HUES48 (cell line): ENCODE data around the gene RNASEH2B.

Source experiments
- H3K27ac ChIP-seq: one replicate; pipeline ENCODE4 v1.7.0; 2013; ENCODE audit warnings: low read depth, low read length, inconsistent platforms
- H3K27me3 ChIP-seq: 2 replicates; pipeline ENCODE4 v1.6.1; 2013; ENCODE audit warnings: mild to moderate bottlenecking, low read length; ENCODE audit not compliant: control insufficient read depth, insufficient read depth
- H3K36me3 ChIP-seq: 2 replicates; pipeline ENCODE4 v1.6.1; 2013; ENCODE audit warnings: low read length; ENCODE audit not compliant: control insufficient read depth, insufficient read depth
- H3K4me1 ChIP-seq: 2 replicates; pipeline ENCODE4 v1.6.1; 2013; ENCODE audit warnings: mild to moderate bottlenecking, low read length; ENCODE audit not compliant: control insufficient read depth, insufficient read depth
- H3K4me3 ChIP-seq: 2 replicates; pipeline ENCODE4 v1.5.1; 2013; ENCODE audit warnings: mild to moderate bottlenecking, low read depth, low read length
- H3K9ac ChIP-seq: 2 replicates; pipeline ENCODE4 v1.6.1; 2013; ENCODE audit warnings: mild to moderate bottlenecking, low read depth, low read length, moderate library complexity
- H3K9me3 ChIP-seq: 2 replicates; pipeline ENCODE4 v1.6.1; 2013; ENCODE audit warnings: low read length; ENCODE audit not compliant: control insufficient read depth, insufficient read depth

The RNASEH2B gene

GRCh38 chr13:50907781-50908180 is 1.8 kb upstream of the RNASEH2B start:
- Histone ChIP-seq H3K9ac (no peak overlapping the region), H3K27ac (no peak overlapping the region), H3K4me3 (no peak overlapping the region), H3K27me3 (no peaks in the 10 kb centered on the region), H3K9me3 (no peaks in the 10 kb centered on the region), H3K4me1 (peaks cover 26% of the 10 kb centered on the region), H3K36me3 (no peaks in the 10 kb centered on the region)

- Histone ChIP-seq H3K9ac (no peak overlapping the region), H3K4me1 (peaks cover 31% of the 10 kb centered on the region), H3K36me3 (no peaks in the 10 kb centered on the region), H3K27ac (no peak overlapping the region), H3K9me3 (no peaks in the 10 kb centered on the region), H3K27me3 (no peaks in the 10 kb centered on the region), H3K4me3 (no peak overlapping the region)
These were observed 1.2 kb upstream of the RNASEH2B start for GRCh38 chr13:50908371-50908770.

GRCh38 chr13:50910485-50910805 is 854 bp downstream of the RNASEH2B start:
- H3K9me3 ChIP-seq = no peaks in the 10 kb centered on the region
- peaks cover 43% of the 10 kb centered on the region for H3K4me1 ChIP-seq

GRCh38 chr13:50911081-50911631 is 1.6 kb downstream of the RNASEH2B start:
- Histone ChIP-seq H3K9ac (no peak overlapping the region), H3K4me3 (peak overlapping the region; percentile 83), H3K36me3 (no peaks in the 10 kb centered on the region), H3K4me1 (peaks cover 48% of the 10 kb centered on the region), H3K27me3 (no peaks in the 10 kb centered on the region), H3K27ac (peak overlapping the region; percentile 9), H3K9me3 (no peaks in the 10 kb centered on the region)

More at GRCh38 chr13:50910485-50910805, 854 bp downstream of the RNASEH2B start:
- no peaks in the 10 kb centered on the region for H3K27me3 ChIP-seq
- peak overlapping the region; percentile 89 for H3K27ac ChIP-seq
- H3K9ac ChIP-seq = peak overlapping the region; percentile 92
- peak overlapping the region; percentile 83 for H3K4me3 ChIP-seq
- no peaks in the 10 kb centered on the region for H3K36me3 ChIP-seq

- no peaks in the 10 kb centered on the region for H3K9me3 ChIP-seq
- H3K36me3 ChIP-seq = no peaks in the 10 kb centered on the region
- no peaks in the 10 kb centered on the region for H3K27me3 ChIP-seq
- peaks cover 58% of the 10 kb centered on the region for H3K4me1 ChIP-seq
- no peak overlapping the region for H3K9ac ChIP-seq
- H3K4me3 ChIP-seq = peak overlapping the region; percentile 4; the same call in 1 of the 2 replicates
- no peak overlapping the region for H3K27ac ChIP-seq
These were observed 2.6 kb downstream of the RNASEH2B start for GRCh38 chr13:50911937-50912795.

- Histone ChIP-seq H3K27me3 (no peaks in the 10 kb centered on the region), H3K9ac (no peak overlapping the region), H3K9me3 (no peaks in the 10 kb centered on the region), H3K4me1 (peaks cover 59% of the 10 kb centered on the region), H3K4me3 (no peak overlapping the region), H3K36me3 (no peaks in the 10 kb centered on the region), H3K27ac (no peak overlapping the region)
These were observed 3.3 kb downstream of the RNASEH2B start for GRCh38 chr13:50912851-50913250.

GRCh38 chr13:50914176-50914700 is 4.6 kb downstream of the RNASEH2B start:
- Histone ChIP-seq H3K4me3 (no peak overlapping the region), H3K9me3 (no peaks in the 10 kb centered on the region), H3K36me3 (no peaks in the 10 kb centered on the region), H3K27me3 (no peaks in the 10 kb centered on the region), H3K9ac (no peak overlapping the region), H3K4me1 (peaks cover 54% of the 10 kb centered on the region), H3K27ac (no peak overlapping the region)

- no peak overlapping the region for H3K9ac ChIP-seq
- no peaks in the 10 kb centered on the region for H3K36me3 ChIP-seq
- H3K27me3 ChIP-seq = no peaks in the 10 kb centered on the region
- peaks cover 53% of the 10 kb centered on the region for H3K4me1 ChIP-seq
- H3K9me3 ChIP-seq = no peaks in the 10 kb centered on the region
- H3K4me3 ChIP-seq = no peak overlapping the region
- no peak overlapping the region for H3K27ac ChIP-seq
These were observed 5.3 kb downstream of the RNASEH2B start for GRCh38 chr13:50914848-50915247.

- no peak overlapping the region for H3K4me3 ChIP-seq
- H3K9me3 ChIP-seq = no peaks in the 10 kb centered on the region
- no peak overlapping the region for H3K9ac ChIP-seq
These were observed 6.0 kb downstream of the RNASEH2B start for GRCh38 chr13:50915565-50915964.

GRCh38 chr13:50916701-50917184 is 7.2 kb downstream of the RNASEH2B start:
- Histone ChIP-seq H3K4me1 (peaks cover 37% of the 10 kb centered on the region), H3K9ac (no peak overlapping the region), H3K36me3 (no peaks in the 10 kb centered on the region), H3K4me3 (no peak overlapping the region), H3K27ac (no peak overlapping the region), H3K27me3 (no peaks in the 10 kb centered on the region), H3K9me3 (peaks cover 8% of the 10 kb centered on the region)

More at GRCh38 chr13:50915565-50915964, 6.0 kb downstream of the RNASEH2B start:
- no peaks in the 10 kb centered on the region for H3K36me3 ChIP-seq
- no peaks in the 10 kb centered on the region for H3K27me3 ChIP-seq
- peaks cover 49% of the 10 kb centered on the region for H3K4me1 ChIP-seq
- H3K27ac ChIP-seq = no peak overlapping the region

GRCh38 chr13:50917572-50917971 is 8.0 kb downstream of the RNASEH2B start:
- no peak overlapping the region for H3K9ac ChIP-seq
- no peaks in the 10 kb centered on the region; the same call in 1 of the 2 replicates for H3K36me3 ChIP-seq
- H3K4me3 ChIP-seq = no peak overlapping the region
- no peaks in the 10 kb centered on the region for H3K27me3 ChIP-seq
- H3K9me3 ChIP-seq = peaks cover 16% of the 10 kb centered on the region
- no peak overlapping the region for H3K27ac ChIP-seq
- peaks cover 33% of the 10 kb centered on the region for H3K4me1 ChIP-seq
